GM23338 (cell line): ENCODE measurements around the gene EIF2AK3. TPM values are rescaled to one million over a fixed set of nuclear protein-coding genes. Genes with fewer than 3 reads are reported as not detected.

ENCODE experiments used
- ATAC-seq: fragments of 200-7000 bp; cut with Tn5 transposase; 3 replicates; pipeline ENCODE4 v1.9.1; 2020
- DNase-seq: peaks from one replicate; pipeline ENCODE4 v3.0.0-alpha.2; 2015; ENCODE audit warnings: low spot score
- H2AFZ ChIP-seq: fragments of 200-600 bp; sonication (generic); 2 replicates; pipeline ENCODE4 v1.8.0; 2016; ENCODE audit warnings: antibody characterized with exemption, mild to moderate bottlenecking, moderate library complexity
- H3F3A ChIP-seq: fragments of 200-600 bp; sonication (generic); replicated peaks from 2 replicates; pipeline ENCODE4 v1.8.0; 2017; ENCODE audit warnings: antibody characterized with exemption, mixed run types, low read depth
- H3K27ac ChIP-seq: fragments of 200-600 bp; sonication (generic); 2 replicates; pipeline ENCODE4 v1.6.1; 2016; ENCODE audit warnings: low read depth
- H3K27me3 ChIP-seq: fragments of 200-600 bp; sonication (generic); 2 replicates; pipeline ENCODE4 v1.8.0; 2016; ENCODE audit warnings: mild to moderate bottlenecking, mixed run types, moderate library complexity; ENCODE audit not compliant: insufficient read depth
- H3K36me3 ChIP-seq: fragments of 200-600 bp; sonication (generic); 2 replicates; pipeline ENCODE4 v1.8.0; 2016; ENCODE audit warnings: mild to moderate bottlenecking; ENCODE audit not compliant: insufficient read depth
- H3K4me1 ChIP-seq: fragments of 200-600 bp; sonication (generic); 2 replicates; pipeline ENCODE4 v1.8.0; 2016; ENCODE audit warnings: mild to moderate bottlenecking, moderate library complexity; ENCODE audit not compliant: insufficient read depth
- H3K4me2 ChIP-seq: fragments of 200-600 bp; sonication (generic); 2 replicates; pipeline ENCODE4 v1.7.1; 2017; ENCODE audit warnings: mixed run types
- H3K4me3 ChIP-seq: fragments of 200-600 bp; sonication (generic); 2 replicates; pipeline ENCODE4 v1.6.1; 2016; ENCODE audit warnings: mixed run types
- H3K79me2 ChIP-seq: fragments of 200-600 bp; sonication (generic); replicated peaks from 2 replicates; pipeline ENCODE4 v1.8.0; 2017; ENCODE audit warnings: mild to moderate bottlenecking; ENCODE audit not compliant: insufficient read depth
- H3K9me2 ChIP-seq: fragments of 200-600 bp; sonication (generic); 2 replicates; pipeline ENCODE4 v1.8.0; 2017; ENCODE audit not compliant: insufficient read depth
- H4K20me1 ChIP-seq: fragments of 200-600 bp; sonication (generic); replicated peaks from 2 replicates; pipeline ENCODE4 v1.8.0; 2017; ENCODE audit warnings: mild to moderate bottlenecking; ENCODE audit not compliant: insufficient read depth
- H3K27ac Mint-ChIP-seq: 2 replicates; pipeline ENCODE4 v1.8.0; 2020; ENCODE audit warnings: inconsistent platforms, mild to moderate bottlenecking, moderate library complexity, mixed read lengths
- H3K27me3 Mint-ChIP-seq: 3 replicates; pipeline ENCODE4 v1.8.0; 2022; ENCODE audit warnings: low read depth, mild to moderate bottlenecking, moderate library complexity, mixed read lengths, inconsistent platforms; ENCODE audit not compliant: insufficient read depth, poor library complexity
- H3K36me3 Mint-ChIP-seq: 3 replicates; pipeline ENCODE4 v1.8.0; 2021; ENCODE audit warnings: low read depth, mild to moderate bottlenecking, inconsistent platforms, moderate library complexity, mixed read lengths
- H3K4me1 Mint-ChIP-seq: 3 replicates; pipeline ENCODE4 v1.8.0; 2020; ENCODE audit warnings: mild to moderate bottlenecking, inconsistent platforms, mixed read lengths
- H3K4me3 Mint-ChIP-seq: 3 replicates; pipeline ENCODE4 v1.8.0; 2021; ENCODE audit warnings: moderate library complexity, mild to moderate bottlenecking, inconsistent platforms, mixed read lengths
- H3K9me3 Mint-ChIP-seq: 3 replicates; pipeline ENCODE4 v1.8.0; 2020; ENCODE audit warnings: moderate library complexity, mild to moderate bottlenecking, inconsistent platforms, mixed read lengths
- CREB1 ChIP-seq: fragments of 250-450 bp; sonication (Bioruptor Pico); IDR thresholded peaks from 2 replicates; pipeline ENCODE4 v1.5.0; 2020; ENCODE audit warnings: low read depth, mild to moderate bottlenecking, moderate library complexity
- EZH2 ChIP-seq: fragments of 200-600 bp; sonication (generic); IDR thresholded peaks from one replicate; pipeline ENCODE4 v1.8.0; 2017; ENCODE audit warnings: antibody characterized with exemption, mild to moderate bottlenecking, low read depth; ENCODE audit not compliant: unreplicated experiment
- EZH2phosphoT487 ChIP-seq: fragments of 200-600 bp; sonication (generic); IDR thresholded peaks from one replicate; pipeline ENCODE4 v1.8.1; 2018; ENCODE audit warnings: antibody characterized with exemption; ENCODE audit not compliant: unreplicated experiment
- POLR2AphosphoS5 ChIP-seq: IDR thresholded peaks from 2 replicates; pipeline ENCODE4 v1.6.1; 2016; ENCODE audit warnings: antibody characterized with exemption, low read depth
- ZNF331 ChIP-seq: fragments of 250-450 bp; sonication (Bioruptor Pico); IDR thresholded peaks from 2 replicates; pipeline ENCODE4 v1.5.0; 2020; ENCODE audit warnings: low read depth, mild to moderate bottlenecking, moderate library complexity
- polyA plus RNA-seq: library from polyadenylated mRNA; unstranded; fragments of >200 nt; fragmentation: Nextera tagmentation; extraction: Ambion mirVana; gene quantifications from 2 replicates; pipeline ENCODE4 v1.2.1, GENCODE V29; 2016
- total RNA-seq: library from RNA; depleted of rRNA; stranded (reverse); fragments of >200 nt; shearing (Covaris generic); gene quantifications from 2 replicates; pipeline ENCODE4 v1.2.3, GENCODE V29; 2014
- TF ChIP-seq, protein P1 (sequence below): fragments of 250-450 bp; sonication (Bioruptor Pico); IDR thresholded peaks from 2 replicates; pipeline ENCODE4 v1.5.0; 2020; ENCODE audit warnings: mild to moderate bottlenecking, moderate library complexity

The EIF2AK3 gene
- total and polyA plus RNA-seq, 2 experiments from 2014 or later = 5.9 to 24.2 TPM

- TF ChIP-seq, protein P1, sequence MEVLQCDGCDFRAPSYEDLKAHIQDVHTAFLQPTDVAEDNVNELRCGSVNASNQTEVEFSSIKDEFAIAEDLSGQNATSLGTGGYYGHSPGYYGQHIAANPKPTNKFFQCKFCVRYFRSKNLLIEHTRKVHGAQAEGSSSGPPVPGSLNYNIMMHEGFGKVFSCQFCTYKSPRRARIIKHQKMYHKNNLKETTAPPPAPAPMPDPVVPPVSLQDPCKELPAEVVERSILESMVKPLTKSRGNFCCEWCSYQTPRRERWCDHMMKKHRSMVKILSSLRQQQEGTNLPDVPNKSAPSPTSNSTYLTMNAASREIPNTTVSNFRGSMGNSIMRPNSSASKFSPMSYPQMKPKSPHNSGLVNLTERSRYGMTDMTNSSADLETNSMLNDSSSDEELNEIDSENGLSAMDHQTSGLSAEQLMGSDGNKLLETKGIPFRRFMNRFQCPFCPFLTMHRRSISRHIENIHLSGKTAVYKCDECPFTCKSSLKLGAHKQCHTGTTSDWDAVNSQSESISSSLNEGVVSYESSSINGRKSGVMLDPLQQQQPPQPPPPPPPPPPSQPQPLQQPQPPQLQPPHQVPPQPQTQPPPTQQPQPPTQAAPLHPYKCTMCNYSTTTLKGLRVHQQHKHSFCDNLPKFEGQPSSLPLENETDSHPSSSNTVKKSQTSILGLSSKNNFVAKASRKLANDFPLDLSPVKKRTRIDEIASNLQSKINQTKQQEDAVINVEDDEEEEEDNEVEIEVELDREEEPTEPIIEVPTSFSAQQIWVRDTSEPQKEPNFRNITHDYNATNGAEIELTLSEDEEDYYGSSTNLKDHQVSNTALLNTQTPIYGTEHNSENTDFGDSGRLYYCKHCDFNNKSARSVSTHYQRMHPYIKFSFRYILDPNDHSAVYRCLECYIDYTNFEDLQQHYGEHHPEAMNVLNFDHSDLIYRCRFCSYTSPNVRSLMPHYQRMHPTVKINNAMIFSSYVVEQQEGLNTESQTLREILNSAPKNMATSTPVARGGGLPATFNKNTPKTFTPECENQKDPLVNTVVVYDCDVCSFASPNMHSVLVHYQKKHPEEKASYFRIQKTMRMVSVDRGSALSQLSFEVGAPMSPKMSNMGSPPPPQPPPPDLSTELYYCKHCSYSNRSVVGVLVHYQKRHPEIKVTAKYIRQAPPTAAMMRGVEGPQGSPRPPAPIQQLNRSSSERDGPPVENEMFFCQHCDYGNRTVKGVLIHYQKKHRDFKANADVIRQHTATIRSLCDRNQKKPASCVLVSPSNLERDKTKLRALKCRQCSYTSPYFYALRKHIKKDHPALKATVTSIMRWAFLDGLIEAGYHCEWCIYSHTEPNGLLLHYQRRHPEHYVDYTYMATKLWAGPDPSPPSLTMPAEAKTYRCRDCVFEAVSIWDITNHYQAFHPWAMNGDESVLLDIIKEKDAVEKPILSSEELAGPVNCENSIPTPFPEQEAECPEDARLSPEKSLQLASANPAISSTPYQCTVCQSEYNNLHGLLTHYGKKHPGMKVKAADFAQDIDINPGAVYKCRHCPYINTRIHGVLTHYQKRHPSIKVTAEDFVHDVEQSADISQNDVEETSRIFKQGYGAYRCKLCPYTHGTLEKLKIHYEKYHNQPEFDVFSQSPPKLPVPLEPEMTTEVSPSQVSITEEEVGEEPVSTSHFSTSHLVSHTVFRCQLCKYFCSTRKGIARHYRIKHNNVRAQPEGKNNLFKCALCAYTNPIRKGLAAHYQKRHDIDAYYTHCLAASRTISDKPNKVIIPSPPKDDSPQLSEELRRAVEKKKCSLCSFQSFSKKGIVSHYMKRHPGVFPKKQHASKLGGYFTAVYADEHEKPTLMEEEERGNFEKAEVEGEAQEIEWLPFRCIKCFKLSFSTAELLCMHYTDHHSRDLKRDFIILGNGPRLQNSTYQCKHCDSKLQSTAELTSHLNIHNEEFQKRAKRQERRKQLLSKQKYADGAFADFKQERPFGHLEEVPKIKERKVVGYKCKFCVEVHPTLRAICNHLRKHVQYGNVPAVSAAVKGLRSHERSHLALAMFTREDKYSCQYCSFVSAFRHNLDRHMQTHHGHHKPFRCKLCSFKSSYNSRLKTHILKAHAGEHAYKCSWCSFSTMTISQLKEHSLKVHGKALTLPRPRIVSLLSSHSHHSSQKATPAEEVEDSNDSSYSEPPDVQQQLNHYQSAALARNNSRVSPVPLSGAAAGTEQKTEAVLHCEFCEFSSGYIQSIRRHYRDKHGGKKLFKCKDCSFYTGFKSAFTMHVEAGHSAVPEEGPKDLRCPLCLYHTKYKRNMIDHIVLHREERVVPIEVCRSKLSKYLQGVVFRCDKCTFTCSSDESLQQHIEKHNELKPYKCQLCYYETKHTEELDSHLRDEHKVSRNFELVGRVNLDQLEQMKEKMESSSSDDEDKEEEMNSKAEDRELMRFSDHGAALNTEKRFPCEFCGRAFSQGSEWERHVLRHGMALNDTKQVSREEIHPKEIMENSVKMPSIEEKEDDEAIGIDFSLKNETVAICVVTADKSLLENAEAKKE (CRISPR knock-in tag) = no peak
- TF ChIP-seq CREB1 (CRISPR knock-in tag) = no peak
- no peak for TF ChIP-seq EZH2
- no peak for TF ChIP-seq EZH2phosphoT487
Observed at GRCh38 chr2:88603146-88603545, 24.1 kb downstream of the EIF2AK3 start (continued).

GRCh38 chr2:88602022-88602421, 25.2 kb downstream of the EIF2AK3 start:
- Histone ChIP-seq H3K27ac (peak overlapping the region; percentile 17), H3K4me2 (no peak overlapping the region)
- peak overlapping the region; percentile 25 for H3K27ac Mint-ChIP-seq

More at GRCh38 chr2:88602022-88602421, 25.2 kb downstream of the EIF2AK3 start:
- ATAC-seq = no peak
- H3K4me3 ChIP-seq = no peak overlapping the region
- H2AFZ ChIP-seq = no peak overlapping the region
- Mint-ChIP-seq H3K4me1 (peaks cover 41% of the 10 kb centered on the region), H3K27me3 (no peaks in the 10 kb centered on the region), H3K9me3 (no peaks in the 10 kb centered on the region), H3K4me3 (no peak overlapping the region; the same call in 2 of the 3 replicates), H3K36me3 (no peaks in the 10 kb centered on the region)
- H3K9me2 ChIP-seq = no peaks in the 10 kb centered on the region
- peaks cover 33% of the 10 kb centered on the region for H3K4me1 ChIP-seq
- no peak for DNase-seq
- H3F3A ChIP-seq = no peaks in the 10 kb centered on the region
- no peaks in the 10 kb centered on the region for H4K20me1 ChIP-seq
- TF ChIP-seq ZNF331 (CRISPR knock-in tag) (no peak), EZH2 (no peak), POLR2AphosphoS5 (no peak)
- no peaks in the 10 kb centered on the region for H3K36me3 ChIP-seq
- H3K27me3 ChIP-seq = no peaks in the 10 kb centered on the region
- H3K79me2 ChIP-seq = peaks cover 34% of the 10 kb centered on the region
